Fibroblast of the conjunctiva (primary cell): ENCODE data around the gene MYLK.
"Not testable (repeated sequence)": the region's sequence is repeated elsewhere in the genome, so short reads cannot be mapped to it uniquely, and the experiment has no call there.

Experiments used
- DNase-seq: peaks from one replicate; pipeline ENCODE4 v3.0.0-alpha.2; 2010; ENCODE audit warnings: low read depth

Gene MYLK

GRCh38 chr3:123722021-123722420, 162.1 kb downstream of the MYLK start:
- DNase-seq: no peak

GRCh38 chr3:123721095-123721689, 162.9 kb downstream of the MYLK start:
- DNase-seq: not testable (repeated sequence)

GRCh38 chr3:123720638-123721037, 163.5 kb downstream of the MYLK start:
- DNase-seq: no peak

- no peak for DNase-seq
Measured at GRCh38 chr3:123719862-123720453, 164.2 kb downstream of the MYLK start.

- peak; percentile 75 for DNase-seq
Measured at GRCh38 chr3:123719061-123719756, 164.9 kb downstream of the MYLK start.

- no peak for DNase-seq
Measured at GRCh38 chr3:123718108-123718507, 166.0 kb downstream of the MYLK start.

GRCh38 chr3:123717451-123717850, 166.7 kb downstream of the MYLK start:
- DNase-seq: not testable (repeated sequence)

- no peak for DNase-seq
Measured at GRCh38 chr3:123716411-123716810, 167.7 kb downstream of the MYLK start.

GRCh38 chr3:123713211-123713610, 170.9 kb downstream of the MYLK start:
- no peak for DNase-seq

GRCh38 chr3:123712077-123712860, 171.9 kb downstream of the MYLK start:
- DNase-seq: no peak

GRCh38 chr3:123711356-123711755, 172.8 kb downstream of the MYLK start:
- DNase-seq: no peak

- DNase-seq: no peak
Measured at GRCh38 chr3:123708531-123708930, 175.6 kb downstream of the MYLK start.

GRCh38 chr3:123707641-123708040, 176.5 kb downstream of the MYLK start:
- DNase-seq: not testable (repeated sequence)

GRCh38 chr3:123706871-123707270, 177.3 kb downstream of the MYLK start:
- no peak for DNase-seq

GRCh38 chr3:123705488-123706285, 178.4 kb downstream of the MYLK start:
- DNase-seq: no peak

GRCh38 chr3:123703663-123704062, 180.5 kb downstream of the MYLK start:
- not testable (repeated sequence) for DNase-seq

GRCh38 chr3:123702720-123703119, 181.4 kb downstream of the MYLK start:
- DNase-seq: no peak

- DNase-seq: peak; percentile 59
Measured at GRCh38 chr3:123702057-123702456, 182.1 kb downstream of the MYLK start.

- DNase-seq: no peak
Measured at GRCh38 chr3:123700791-123701722, 183.1 kb downstream of the MYLK start.

GRCh38 chr3:123698813-123699212, 185.3 kb downstream of the MYLK start:
- DNase-seq: no peak

GRCh38 chr3:123696808-123697207, 187.3 kb downstream of the MYLK start:
- DNase-seq: no peak
